HL-60 (cell line): ENCODE results near the gene NFATC1.

Experiments used
- DNase-seq, 2 experiments: peaks; one replicate each; pipeline ENCODE4 v3.0.0-alpha.2; 2010 to 2020; ENCODE audit warnings: low read depth in 1 of 2, low spot score in 1 of 2
- H3K27ac ChIP-seq: fragments of 250-450 bp; sonication (Bioruptor Pico); replicated peaks from 2 replicates; pipeline ENCODE4 v1.5.1; 2020; ENCODE audit warnings: mild to moderate bottlenecking, moderate library complexity
- H3K27me3 ChIP-seq: fragments of 250-450 bp; sonication (Bioruptor Pico); 2 replicates; pipeline ENCODE4 v1.5.1; 2021; ENCODE audit warnings: mild to moderate bottlenecking, moderate library complexity; ENCODE audit not compliant: insufficient read depth, poor library complexity, severe bottlenecking
- H3K4me3 ChIP-seq: replicated peaks from 2 replicates; pipeline ENCODE4 v1.5.1; 2011; ENCODE audit warnings: mild to moderate bottlenecking, control low read depth, low read length; ENCODE audit not compliant: insufficient read depth
- GABPA ChIP-seq: IDR thresholded peaks from 2 replicates; pipeline ENCODE4 v1.6.1; 2012; ENCODE audit warnings: low read depth
- POLR2AphosphoS5 ChIP-seq: IDR thresholded peaks from 2 replicates; pipeline ENCODE4 v1.6.1; 2012; ENCODE audit warnings: low read depth
- REST ChIP-seq: IDR thresholded peaks from 2 replicates; pipeline ENCODE4 v1.6.1; 2012; ENCODE audit warnings: low read depth; ENCODE audit not compliant: insufficient replicate concordance
- SPI1 ChIP-seq: IDR thresholded peaks from 2 replicates; pipeline ENCODE4 v1.6.1; 2012; ENCODE audit warnings: low read depth, mild to moderate bottlenecking, borderline replicate concordance
- TF ChIP-seq, protein P1 (sequence below): IDR thresholded peaks from one replicate; pipeline ENCODE4 v1.5.1; 2011; ENCODE audit warnings: low read length, control low read depth, inconsistent platforms; ENCODE audit not compliant: insufficient read depth

The NFATC1 gene

GRCh38 chr18:79548986-79549637, 153.4 kb downstream of the NFATC1 start:
- no peaks in the 10 kb centered on the region for H3K27me3 ChIP-seq
- no peak overlapping the region for H3K4me3 ChIP-seq
- no peak for DNase-seq
- TF ChIP-seq SPI1 (no peak), REST (no peak), GABPA (no peak), POLR2AphosphoS5 (no peak)
- TF ChIP-seq, protein P1, sequence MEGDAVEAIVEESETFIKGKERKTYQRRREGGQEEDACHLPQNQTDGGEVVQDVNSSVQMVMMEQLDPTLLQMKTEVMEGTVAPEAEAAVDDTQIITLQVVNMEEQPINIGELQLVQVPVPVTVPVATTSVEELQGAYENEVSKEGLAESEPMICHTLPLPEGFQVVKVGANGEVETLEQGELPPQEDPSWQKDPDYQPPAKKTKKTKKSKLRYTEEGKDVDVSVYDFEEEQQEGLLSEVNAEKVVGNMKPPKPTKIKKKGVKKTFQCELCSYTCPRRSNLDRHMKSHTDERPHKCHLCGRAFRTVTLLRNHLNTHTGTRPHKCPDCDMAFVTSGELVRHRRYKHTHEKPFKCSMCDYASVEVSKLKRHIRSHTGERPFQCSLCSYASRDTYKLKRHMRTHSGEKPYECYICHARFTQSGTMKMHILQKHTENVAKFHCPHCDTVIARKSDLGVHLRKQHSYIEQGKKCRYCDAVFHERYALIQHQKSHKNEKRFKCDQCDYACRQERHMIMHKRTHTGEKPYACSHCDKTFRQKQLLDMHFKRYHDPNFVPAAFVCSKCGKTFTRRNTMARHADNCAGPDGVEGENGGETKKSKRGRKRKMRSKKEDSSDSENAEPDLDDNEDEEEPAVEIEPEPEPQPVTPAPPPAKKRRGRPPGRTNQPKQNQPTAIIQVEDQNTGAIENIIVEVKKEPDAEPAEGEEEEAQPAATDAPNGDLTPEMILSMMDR, result no peak
- H3K27ac ChIP-seq, result no peak overlapping the region

- DNase-seq, result no peak
- TF ChIP-seq, protein P1, result no peak
- TF ChIP-seq GABPA (no peak), REST (no peak), POLR2AphosphoS5 (no peak), SPI1 (no peak)
- Histone ChIP-seq H3K27me3 (no peaks in the 10 kb centered on the region), H3K4me3 (no peak overlapping the region), H3K27ac (no peak overlapping the region)
Observed at GRCh38 chr18:79549638-79550000, 153.9 kb downstream of the NFATC1 start.

DNA sequence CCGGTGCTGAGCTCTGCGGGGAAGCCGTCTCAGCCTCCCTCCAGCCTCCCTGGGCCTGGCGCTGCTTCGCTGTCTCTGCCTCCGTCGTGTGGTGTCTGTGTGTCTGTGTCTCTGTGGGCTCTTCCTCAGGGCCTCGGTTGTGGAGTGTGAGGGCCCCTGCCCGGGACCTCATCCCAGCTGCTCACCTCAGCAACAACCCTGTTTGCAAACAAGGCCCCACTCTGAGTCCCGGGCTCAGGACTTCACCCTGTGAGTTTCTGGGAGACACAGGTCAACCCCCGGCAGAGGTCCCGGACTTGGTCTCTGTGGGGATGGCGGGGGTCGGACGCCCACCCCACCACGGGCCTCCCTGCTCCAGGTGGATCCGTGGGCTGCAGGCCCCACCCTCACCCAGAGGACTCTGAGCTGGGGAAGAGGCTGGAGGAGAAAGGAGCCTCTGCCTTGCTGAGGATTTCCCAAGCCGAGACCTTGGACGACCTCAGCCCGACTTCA, 156.5 kb downstream of the NFATC1 start:
- Histone ChIP-seq H3K27me3 (no peaks in the 10 kb centered on the region), H3K27ac (no peak overlapping the region), H3K4me3 (no peak overlapping the region)
- no peak for TF ChIP-seq REST
- no peak for TF ChIP-seq POLR2AphosphoS5
- no peak for TF ChIP-seq GABPA
- TF ChIP-seq, protein P1, result no peak
- TF ChIP-seq SPI1, result no peak
- no peak for DNase-seq
